HG03064 (cell line): ENCODE measurements around the gene C12orf50.
"Not testable (repeated sequence)": the region's sequence is repeated elsewhere in the genome, so short reads cannot be mapped to it uniquely, and the experiment has no call there.

Experiments
- ATAC-seq: cut with Tn5 transposase; IDR thresholded peaks from one replicate; pipeline ENCODE4 v1.9.1; 2021; ENCODE audit warnings: low read depth; ENCODE audit not compliant: unreplicated experiment

C12orf50 gene

GRCh38 chr12:87991483-87991882 is 37.7 kb downstream of the C12orf50 start:
- no peak for ATAC-seq

- no peak for ATAC-seq
These were observed 40.7 kb downstream of the C12orf50 start for GRCh38 chr12:87988534-87988933.

GRCh38 chr12:87985069-87985675 is 44.0 kb downstream of the C12orf50 start:
- ATAC-seq: no peak

- no peak for ATAC-seq
These were observed 47.0 kb downstream of the C12orf50 start for GRCh38 chr12:87982208-87982607.

- ATAC-seq: no peak
These were observed 47.7 kb downstream of the C12orf50 start for GRCh38 chr12:87981495-87981894.

GRCh38 chr12:87975879-87976278 is 53.3 kb downstream of the C12orf50 start:
- no peak for ATAC-seq

GRCh38 chr12:87967871-87968270 is 61.3 kb downstream of the C12orf50 start:
- no peak for ATAC-seq

- ATAC-seq: no peak
These were observed 68.6 kb downstream of the C12orf50 start for GRCh38 chr12:87960566-87960965.

- ATAC-seq: not testable (repeated sequence)
These were observed 75.2 kb downstream of the C12orf50 start for GRCh38 chr12:87954028-87954427.

GRCh38 chr12:87953256-87953860 is 75.8 kb downstream of the C12orf50 start:
- no peak for ATAC-seq

- no peak for ATAC-seq
These were observed 76.4 kb downstream of the C12orf50 start for GRCh38 chr12:87952850-87953249.

- no peak for ATAC-seq
These were observed 77.0 kb downstream of the C12orf50 start for GRCh38 chr12:87952223-87952622.

- no peak for ATAC-seq
These were observed 85.4 kb downstream of the C12orf50 start for GRCh38 chr12:87943762-87944161.

- ATAC-seq: no peak
These were observed 86.2 kb downstream of the C12orf50 start for GRCh38 chr12:87943023-87943422.

- no peak for ATAC-seq
These were observed 90.0 kb downstream of the C12orf50 start for GRCh38 chr12:87939182-87939581.

- ATAC-seq: no peak
These were observed 94.0 kb downstream of the C12orf50 start for GRCh38 chr12:87935216-87935615.

- ATAC-seq: no peak
These were observed 95.2 kb downstream of the C12orf50 start for GRCh38 chr12:87933991-87934390.

- ATAC-seq: no peak
These were observed 97.4 kb downstream of the C12orf50 start for GRCh38 chr12:87931812-87932211.

GRCh38 chr12:87930627-87931026 is 98.6 kb downstream of the C12orf50 start:
- ATAC-seq: no peak
